Brain pericyte (primary cell): Measurements from ENCODE around the gene RTRAF.

Experiments used
- DNase-seq: peaks from one replicate; pipeline ENCODE4 v3.0.0-alpha.2; 2012; ENCODE audit warnings: low read depth, low spot score

RTRAF gene

DNA sequence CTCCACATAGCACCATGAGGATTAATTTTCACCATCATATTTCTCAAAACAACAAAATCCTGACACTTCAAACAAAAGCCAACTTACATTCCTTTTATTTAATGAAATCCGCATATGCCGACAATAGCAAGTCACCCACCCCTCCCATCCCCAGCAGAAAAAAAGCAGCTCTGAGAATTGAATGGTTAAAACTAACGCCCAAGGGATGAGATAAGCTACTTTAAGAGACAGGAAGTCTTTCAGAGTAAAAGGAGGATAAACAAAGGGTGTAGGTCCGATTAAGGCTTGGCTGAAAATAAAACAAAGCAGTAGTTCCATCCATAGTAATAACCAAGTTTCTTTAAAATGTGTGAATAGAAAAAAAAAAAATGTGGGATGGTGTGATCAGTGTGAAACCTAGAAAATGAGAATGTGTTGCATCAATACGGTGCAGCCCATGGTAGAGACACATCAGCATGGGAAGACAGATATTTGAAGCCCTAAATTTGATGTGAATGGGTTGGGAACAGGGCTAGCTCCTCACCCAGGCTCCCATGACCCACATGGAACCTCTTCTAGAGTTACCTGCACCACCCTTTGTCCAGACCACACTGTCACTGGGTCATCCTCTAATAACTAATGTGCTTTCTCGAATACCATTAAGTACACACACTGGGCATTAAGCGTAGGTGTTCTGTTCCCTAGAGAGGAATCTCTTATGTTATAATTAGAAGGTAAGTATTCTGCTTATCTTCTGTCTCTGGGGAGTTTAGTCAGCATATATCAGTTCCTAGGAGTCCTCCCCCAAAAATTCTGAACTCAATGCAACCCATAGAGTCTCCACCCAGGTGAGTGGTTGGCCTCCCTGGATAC lies 31.7 kb downstream of the RTRAF start:
- no peak for DNase-seq

DNA sequence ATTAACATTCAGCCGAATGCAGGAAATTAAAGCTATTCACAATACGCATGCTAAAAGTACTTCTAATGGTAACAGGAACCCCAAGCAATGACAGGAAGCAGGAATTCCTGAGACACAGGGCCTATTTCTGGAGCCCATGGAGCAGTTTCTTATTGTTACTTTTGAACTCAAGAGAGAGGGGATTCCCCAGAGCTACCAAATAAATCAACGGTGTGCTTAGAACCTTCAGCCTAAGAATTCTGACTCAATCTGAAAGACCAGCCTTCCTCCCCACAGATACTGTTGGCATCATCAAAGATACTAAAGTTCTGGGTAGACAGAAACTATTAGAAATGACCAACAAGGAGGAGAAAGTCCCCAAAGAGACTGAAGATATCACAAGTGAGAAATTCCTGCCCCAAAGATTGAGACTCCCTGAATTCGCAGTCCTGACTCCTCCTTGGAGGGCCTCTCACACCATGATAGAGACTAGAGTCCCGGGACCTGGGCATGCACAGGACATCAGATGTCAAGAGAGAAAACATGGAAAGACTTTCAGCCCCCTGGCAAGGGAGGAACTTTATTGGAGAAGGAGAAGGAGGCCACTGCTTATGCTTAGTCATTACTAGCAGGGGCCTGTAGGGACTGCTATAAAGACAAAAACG lies 32.7 kb downstream of the RTRAF start:
- no peak for DNase-seq

DNA sequence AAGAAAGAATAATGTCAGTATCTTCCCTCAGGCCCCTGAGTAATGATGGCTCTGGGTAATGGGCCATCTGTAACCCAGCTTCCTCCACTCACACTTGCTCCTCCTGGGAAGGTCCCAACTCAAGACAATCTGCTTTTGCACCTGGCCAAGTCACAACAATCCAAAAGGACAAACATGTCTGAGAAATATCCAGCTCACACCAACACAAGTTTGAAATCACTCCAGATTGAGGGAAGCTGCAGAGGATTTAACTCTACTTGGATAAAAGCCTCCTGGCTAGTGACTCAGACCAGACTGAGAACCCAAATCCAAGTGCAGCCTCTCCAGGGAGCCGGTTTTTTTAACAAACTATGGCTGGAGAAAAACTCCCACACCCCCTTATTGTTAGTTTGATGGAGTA lies 34.2 kb downstream of the RTRAF start:
- no peak for DNase-seq

DNA sequence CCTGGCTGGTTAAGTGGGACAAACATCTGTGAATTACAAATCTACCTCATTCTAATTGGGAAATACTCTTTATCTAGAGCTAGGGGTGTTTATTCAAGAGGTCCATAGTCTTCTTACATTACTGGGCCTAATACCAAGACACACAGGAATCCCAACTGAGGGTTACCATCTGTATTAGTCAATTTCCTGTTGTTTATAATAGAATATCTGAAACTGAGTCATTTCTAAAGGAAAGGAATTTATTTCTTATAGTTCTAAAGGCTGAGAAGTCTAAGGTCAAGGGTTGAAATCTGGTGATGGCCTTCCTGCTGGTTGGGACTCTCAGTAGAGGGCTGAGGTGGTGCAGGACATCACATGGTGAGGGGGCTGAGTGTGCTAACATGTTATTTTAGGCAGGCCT lies 36.0 kb downstream of the RTRAF start:
- peak; percentile 89 for DNase-seq

DNA sequence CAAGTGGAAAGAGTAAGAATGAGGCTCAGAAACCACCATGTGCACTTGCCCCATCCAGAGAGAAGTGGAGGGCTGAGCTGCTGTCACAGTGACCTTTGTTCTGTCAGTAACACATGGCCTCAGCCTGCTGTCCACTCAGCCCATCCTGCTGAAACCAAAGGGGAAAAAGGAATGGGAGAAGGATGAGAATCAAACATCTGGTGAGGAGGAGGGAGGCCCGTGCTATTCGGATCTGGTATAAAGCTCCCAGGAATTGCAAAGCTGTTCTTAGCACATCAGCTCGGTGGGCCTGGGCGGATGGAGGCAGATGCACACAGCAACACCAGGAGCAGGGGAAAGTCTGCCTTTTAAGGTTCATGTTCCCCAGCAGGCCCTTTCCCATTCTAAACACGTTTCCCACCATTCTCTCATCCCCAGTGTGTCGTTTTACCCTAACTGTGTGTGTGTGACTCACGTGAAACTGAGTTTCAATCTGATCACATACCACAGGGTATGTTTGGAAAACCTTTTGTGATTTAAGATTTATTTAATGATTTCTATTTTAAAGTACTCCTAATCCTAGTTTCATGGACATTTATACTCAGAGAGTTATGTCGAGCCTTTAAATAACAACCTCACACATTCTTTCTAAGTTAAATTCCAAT lies 36.8 kb downstream of the RTRAF start:
- DNase-seq = no peak

DNA sequence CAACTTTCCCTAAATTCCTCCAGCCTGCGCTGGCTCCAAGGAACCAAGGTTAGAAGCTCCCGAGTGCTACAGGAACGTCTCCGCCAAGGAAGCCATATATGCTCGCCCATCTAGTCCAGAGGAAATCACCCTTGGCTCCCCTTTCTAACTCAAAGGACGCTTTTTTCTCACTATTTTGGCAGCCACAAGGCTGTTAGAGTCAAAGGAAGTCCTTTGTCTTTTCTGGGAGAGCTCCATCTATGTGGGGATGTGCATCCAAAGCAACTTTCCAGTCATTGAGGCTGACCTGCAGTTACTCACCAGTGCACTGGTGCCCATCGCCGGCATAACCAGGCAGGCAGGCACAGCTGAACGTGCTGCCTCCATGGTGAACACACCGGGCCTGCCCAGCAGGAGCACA lies 37.6 kb downstream of the RTRAF start:
- DNase-seq = no peak

DNA sequence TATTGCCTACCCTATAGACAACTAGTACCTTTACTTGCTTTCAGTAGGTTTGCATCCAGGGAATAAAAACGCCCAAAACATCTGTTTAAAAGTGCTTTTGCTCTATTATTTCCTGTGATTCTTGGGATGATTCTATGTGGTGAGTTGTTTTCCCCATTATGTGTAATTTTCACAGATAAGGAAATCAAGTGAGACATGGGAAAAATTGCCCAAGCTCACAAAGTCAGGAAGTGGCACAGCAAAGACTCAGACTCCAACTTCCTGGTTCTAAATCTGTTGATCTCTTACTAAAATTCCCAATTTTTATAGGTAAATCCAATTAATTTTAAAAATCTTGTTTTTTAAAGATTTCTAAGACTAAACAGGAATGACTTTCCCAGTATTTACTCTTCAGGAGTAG lies 40.5 kb downstream of the RTRAF start:
- no peak for DNase-seq

DNA sequence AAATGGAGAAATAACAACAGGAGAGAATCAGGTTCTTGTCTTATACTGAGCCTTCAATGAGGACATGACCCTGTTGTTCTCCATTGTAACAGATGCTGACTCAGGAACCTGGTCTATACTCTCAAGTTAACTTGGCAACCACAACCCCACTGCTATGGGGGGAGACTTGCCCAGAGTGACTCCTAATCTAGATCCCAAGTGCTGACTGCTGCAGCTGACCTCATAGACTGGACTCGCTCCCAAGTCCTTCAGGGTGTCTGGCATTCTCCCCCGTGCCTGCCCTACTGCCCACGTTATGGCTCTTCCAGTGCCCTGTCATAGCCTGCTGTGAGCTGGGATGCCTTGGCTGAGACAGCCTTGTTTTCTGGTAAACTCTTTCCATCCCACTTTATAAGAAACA lies 42.4 kb downstream of the RTRAF start:
- no peak for DNase-seq

DNA sequence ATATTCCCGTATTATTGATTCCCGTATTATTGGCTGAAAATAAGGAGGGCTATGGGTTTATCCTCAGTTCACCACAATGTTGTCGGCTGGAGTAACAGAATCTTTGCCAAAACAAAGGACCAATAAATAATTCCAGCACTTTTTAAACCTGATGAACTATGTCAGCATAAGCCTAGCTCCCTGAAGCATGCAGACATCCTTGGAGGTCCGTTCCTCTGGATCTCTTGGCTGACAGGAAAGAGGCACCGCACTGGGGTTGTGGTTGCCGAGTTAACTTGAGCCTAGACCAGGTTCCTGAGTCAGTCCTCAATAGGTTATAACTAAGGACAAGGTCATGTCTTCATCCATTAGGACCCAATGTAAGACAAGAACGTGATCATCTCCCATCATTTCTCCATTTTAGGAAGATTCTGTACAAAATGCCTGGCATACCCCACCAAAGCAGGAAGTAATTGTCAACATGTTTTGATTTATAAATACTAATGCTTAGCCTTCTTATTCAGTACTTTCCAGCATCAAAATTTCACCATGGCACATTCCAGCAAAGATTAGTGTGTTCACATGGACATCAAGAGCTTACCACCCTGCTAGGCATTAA lies 43.0 kb downstream of the RTRAF start:
- DNase-seq = no peak

DNA sequence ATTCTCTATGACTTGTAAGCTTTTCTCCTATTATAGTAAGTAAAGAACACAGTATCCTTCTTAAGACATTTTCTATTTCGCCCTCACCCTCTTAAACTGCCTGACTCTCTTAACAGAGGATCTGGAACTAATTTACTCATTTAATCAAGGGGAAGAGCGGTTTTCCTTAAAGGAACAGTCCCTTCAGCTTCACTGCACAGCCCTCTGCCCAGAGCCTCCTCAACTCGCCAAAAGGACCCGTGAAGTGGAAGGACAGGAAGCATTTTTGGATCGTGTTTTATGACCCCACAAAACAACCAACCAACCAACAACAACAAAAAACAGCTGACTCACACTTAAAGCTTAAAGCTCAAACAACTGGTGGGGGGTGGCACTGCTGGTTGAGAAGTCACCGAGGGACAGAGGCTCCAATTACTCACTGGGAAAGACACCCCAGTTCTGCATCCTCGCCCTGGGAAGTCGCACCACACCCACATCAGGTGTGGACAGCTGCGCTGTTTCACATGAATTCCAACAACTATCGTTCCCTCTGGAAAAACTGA lies 43.8 kb downstream of the RTRAF start:
- DNase-seq = no peak

DNA sequence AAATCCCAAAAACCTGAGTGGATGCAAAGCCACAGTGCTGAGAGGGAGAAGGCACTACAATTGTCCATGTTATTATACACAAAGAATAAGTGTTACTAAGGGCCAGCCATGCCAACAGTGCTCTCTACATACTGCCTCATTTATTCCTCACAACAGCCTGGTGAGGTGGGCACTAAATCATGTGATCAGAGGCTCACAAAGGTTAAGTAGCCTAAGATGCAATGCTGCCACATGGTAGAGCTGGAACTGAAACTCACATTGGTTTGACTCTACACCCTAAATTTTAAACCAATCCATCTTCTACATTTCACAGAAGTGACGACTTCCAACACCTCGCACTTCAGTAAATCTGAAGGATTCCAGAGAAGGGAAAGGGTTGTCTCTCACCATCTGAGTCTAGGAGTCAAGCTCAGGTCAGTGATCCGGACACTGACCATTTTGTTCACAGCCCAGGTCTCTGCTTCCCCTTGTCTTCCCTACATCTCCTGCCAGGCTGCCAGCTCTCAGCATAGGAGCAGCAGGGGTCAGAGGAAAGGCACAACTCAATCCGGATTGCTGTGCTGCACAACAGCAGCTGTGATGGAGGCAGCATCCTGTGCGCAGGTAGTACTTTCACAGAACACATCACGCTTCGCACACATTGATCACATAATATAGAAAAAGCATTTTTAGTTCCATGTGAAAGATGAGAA lies 49.9 kb downstream of the RTRAF start:
- DNase-seq = no peak

DNA sequence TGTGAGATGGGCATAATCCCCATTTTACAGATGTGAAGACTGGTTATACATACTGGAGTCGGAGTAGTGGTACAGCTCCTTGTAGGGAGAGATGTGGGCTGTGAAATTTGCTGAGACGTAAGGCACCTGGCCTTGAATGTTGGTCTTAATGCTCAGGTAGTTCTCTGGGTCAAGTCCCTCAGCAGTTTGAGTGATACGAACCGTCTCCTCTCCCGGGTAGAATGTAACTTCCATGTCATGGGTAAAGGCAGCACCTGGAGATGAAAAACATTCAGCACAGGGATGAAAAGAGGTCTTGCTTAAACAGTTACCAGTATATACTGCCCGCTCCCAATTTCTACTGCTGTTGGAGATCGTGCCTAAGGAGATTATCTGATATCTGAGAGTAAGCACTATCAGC lies 51.3 kb downstream of the RTRAF start:
- DNase-seq = no peak

DNA sequence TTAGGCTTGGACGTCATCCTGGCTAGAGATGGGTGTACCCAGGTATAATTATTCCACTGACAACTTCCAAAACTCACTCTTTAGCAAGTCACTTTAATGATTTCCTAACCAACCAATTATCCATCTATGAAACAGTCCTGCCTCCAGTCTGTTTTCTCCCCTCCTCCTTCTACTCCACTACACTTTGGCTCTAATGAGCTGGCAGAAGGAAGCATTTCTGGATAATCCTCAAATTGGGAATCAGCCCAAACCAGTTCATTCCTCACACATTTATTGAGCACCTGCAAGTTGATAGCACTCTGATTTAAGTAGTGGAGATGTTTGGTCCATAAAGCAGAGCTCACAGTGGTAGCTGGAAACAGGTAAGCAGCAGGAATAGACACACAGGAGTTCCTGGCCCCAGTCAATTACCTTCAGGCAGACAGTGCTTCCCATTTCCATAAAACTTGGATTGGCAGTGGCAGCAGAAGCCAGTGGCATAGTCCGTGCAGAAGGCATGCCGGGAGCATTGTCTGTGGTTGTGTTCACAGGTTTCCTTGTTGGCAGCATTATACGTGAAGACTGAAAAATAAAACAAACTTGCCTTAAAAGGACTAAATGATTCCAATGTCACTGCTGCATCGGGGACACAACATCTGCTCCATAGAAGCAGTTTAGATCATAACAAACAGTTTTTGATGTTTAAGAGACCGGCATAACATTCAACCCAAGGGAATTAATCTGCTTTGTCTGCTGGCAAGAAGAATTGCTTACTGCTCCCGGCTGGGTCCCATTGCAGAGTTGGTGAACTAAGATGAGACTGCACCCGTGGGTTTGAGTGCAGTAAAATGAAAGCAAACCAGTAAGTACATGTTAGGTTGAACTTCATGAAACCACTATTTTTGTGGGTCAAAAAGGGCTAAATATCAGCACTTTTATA lies 53.3 kb downstream of the RTRAF start:
- no peak for DNase-seq

DNA sequence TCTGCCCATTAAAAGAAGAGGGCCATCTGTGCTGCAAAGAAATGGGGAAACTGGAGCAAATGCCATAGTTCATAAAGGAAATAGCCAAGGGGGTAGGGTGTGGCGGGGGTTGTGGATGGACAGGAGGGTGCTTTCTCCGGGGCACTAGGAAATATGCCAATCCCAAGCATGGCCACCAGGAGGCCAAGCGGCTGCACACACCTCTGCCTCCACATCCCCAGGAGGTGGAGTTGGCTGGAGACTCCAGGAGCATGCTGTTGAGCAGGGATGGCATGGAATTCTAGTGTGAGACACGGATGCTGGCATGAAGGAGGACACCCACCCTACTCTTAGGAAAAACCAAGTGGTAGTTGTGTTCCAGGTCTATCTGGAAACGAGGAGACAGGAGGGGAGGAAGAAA lies 54.3 kb downstream of the RTRAF start:
- DNase-seq = no peak

DNA sequence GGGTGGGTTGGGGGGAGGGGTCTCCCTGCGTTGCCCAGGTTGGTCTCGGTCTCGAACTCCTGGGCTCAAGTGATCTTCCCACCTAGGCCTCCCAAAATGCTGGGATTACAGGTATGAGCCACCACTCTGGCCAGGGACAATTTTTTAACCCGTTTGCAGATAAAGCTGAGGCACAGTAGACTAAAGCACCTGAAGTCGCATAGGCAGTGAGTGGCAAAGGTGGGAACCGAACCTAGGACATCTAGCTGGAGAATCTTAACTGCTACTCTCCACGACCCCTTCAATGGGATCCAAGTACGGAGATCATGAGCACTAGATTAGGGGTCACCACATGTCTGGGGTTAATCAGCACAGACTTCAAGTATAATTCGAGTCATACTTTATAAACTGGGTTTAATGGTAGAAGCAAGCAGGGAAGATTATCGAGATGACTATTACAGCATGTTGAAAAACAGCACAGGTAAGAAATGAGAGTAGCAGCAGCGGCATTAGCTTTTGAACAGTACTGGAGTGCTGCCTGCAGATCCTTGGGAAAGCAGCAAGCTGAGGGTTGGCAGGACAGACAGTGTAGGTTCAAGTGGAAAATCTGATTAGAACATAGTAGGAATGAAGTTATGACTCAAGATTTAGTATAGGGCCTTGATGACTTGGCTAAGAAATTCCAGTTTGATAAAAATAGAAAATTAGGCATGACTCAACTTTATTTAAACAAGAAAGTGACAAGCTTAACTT lies 55.6 kb downstream of the RTRAF start:
- no peak for DNase-seq

DNA sequence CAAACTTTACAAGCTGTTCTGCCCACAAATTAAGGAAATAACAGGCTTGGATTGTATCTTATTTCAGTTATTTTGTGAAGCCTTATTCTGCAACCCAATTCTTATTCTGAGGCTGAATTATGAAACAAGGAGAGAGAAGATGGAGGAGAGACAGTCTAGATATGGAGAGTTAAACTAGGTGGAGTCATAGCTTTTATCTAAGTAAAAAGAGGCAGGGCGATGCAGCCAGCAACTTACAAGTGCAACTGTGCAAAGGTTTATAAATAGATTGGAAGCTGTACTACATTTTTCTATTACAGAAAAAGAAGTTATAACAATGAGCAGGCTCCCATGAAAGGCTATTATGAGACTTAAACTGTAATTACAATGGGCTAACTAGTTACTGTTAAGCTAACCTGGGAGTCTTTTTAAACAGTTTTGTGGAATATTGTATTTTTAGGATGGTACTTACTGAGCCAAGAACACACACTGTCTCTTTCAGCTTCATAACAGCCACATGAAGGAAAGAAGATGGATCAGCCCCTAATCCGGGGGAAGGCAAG lies 57.1 kb downstream of the RTRAF start:
- no peak for DNase-seq

DNA sequence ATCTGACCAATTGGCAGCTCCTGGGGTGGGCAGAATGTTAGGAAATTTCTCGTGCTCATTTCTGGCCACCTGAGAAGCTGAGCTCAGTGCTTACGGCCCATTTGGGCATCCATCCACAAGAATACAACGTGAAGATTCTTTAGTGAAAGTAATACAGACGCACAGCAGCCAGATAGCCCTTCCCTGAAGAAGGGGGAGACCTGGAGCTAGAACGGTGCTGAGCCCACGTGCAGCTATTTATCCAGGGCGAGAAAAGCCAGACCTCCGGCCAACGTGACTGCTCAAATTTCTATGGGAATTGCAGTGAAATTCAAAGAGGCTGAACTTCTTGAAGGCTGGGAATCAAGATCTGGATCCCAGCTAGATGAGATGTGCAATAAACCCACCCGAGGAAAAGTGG lies 58.8 kb downstream of the RTRAF start:
- DNase-seq = no peak

DNA sequence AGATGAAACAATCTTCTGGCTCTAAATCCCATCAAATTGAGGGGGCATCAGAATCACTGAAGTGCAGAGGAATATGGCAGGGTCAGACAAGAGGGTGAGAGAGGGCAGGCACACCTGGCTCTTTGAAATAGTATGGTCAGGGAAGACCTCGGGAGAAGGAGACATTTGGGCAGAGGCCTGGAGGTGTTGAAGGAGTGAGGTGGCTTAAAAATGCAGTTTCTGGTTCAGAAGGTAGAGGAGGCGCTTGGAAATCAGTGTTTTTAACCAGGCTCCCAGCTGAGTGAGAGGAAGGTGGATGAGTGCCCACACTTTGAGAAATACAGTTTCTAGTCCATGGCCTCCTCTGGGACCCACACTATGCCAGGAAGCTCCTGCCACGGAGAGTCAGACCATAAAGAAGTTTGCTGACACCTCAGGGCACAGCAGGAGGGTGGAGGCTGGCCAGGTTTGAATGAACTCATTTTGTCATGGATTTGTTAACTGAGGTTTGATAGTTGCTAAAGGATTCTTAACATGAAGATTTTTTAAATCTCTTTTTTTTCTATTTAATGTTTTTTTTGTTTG lies 59.4 kb downstream of the RTRAF start:
- DNase-seq = no peak

DNA sequence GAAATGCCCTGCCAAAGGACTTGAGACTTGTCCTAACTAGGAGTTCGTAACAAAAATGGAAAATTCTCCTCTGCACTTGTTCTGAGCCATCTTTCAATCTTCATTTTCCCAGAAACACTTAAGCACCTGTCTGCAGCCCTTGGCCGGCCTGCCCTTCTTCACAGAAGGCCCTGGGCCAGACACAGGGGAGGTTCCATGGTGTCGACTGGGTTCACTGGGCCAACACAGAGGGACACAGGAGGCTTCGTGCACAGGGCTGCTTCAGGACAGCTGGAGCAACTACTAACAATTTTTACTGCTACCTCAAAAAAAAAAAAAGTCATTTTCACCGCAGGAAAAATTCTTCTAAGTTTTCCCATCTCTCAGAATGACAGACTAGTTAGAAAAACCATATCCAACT lies 59.9 kb downstream of the RTRAF start:
- DNase-seq = no peak
